EH (cell line): ENCODE results near the gene SLC12A8.
A peak's percentile ranks its signal among the peaks of the same experiment; 100 is the strongest.

ENCODE experiments used
- DNase-seq: peaks from one replicate; pipeline ENCODE4 v3.0.0-alpha.2; 2015; ENCODE audit warnings: low read depth

The SLC12A8 gene

DNA sequence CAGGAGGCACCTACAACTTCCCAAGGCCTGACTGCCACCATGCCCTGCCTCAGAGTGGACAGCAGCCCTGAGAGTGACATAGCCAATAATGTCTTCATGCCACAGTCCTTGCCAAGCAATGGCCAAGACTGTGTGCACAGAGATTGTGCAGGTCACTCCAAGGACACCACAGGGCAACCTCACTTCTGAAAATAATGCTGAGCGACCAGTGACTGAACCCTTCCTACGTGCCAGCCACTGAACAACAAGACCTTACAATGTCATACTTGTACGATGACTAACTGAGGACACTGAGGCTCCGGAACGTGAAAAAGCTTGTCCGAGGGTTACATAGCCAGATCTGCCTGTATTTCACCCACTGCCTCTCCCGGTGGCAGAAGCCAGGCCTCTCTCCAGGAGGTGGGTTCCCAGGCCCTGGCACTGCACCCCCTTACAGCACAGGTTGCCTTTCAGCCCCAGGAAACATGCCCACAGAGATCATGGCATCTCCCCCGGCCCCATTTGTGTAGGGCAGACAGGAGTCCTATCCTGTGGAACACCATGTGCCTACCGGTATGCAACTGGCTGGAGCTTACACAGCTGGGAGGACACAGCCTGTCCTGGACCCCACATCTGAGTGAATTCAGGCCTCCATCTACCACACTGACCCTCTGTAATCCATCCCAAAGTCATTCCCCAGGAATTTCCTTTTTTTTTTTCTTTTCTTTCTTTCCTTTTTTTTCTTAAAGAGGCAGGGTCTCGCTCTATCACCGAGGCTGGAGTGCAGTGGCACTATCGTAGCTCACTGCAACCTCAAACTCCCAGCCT, 72.3 kb downstream of the SLC12A8 start:
- peak; percentile 95 for DNase-seq

DNA sequence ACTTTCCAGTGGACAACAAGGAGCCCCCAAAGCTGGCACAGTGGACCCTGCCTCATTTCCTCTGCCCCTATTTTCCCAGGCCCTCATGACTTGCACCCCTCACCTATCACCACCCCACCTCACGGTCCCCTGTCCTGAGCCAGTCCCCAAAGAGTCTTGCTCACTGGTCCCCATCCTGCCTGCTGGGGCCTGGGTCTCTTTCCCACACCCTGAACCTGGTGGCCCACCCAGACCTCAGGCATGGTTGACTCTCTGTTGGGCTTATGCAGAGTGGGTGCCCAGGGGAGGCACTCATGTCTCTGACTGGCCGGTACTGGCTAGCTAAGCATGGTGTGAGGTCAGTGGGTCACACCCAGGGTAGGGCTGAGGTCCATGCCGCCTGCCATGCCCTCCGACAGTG, 73.2 kb downstream of the SLC12A8 start:
- DNase-seq, result no peak

DNA sequence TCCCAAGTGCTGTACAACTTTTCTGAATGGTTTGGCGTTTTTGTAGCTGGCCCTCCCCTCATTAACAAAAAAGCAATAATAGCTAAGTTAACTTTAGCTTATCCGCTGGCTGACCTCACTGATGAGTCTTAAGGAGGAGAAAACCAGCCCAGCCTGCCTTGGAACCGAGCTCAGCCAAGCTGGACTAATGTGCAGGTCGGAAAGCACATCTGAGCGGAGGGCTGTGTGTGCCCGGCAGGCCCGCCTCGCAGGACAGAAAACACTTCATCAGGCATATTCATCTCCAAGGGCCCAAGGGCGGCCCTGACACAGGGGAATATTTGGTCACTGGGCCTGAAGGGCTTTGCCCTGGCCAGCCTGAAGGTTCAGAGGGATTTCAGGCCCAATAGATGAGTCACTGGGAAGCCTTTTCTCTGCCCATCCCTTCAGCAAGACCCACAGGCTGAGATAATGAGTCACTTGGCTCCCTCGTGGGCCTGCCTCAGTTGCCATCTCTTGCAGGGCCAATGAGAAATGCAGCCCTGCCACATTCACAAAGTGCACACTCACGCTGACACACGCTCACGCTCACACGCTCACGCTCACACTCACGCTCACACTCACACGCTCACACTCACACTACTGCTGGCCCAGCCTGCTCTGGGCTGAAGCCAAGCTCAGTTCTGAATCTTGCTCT, 75.1 kb downstream of the SLC12A8 start:
- peak; percentile 85 for DNase-seq

DNA sequence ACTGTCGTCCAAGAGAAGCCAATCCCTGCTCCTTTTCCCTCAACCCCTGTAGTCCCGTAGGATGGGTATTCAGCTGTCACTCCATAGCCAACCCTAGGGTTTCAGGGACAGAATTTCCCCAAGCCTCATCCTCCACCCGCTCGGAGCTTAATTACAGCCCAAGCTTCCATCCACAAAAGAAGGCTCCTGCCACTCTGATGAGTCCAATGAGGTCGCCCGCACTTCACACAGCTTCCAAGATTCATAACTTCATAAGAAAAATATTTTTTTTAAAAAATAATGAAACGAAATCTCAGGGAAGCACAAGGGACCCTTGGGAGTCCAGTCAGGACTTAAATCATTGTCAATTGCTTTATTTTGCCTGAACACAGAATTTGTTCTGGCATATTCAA, 75.6 kb downstream of the SLC12A8 start:
- no peak for DNase-seq

DNA sequence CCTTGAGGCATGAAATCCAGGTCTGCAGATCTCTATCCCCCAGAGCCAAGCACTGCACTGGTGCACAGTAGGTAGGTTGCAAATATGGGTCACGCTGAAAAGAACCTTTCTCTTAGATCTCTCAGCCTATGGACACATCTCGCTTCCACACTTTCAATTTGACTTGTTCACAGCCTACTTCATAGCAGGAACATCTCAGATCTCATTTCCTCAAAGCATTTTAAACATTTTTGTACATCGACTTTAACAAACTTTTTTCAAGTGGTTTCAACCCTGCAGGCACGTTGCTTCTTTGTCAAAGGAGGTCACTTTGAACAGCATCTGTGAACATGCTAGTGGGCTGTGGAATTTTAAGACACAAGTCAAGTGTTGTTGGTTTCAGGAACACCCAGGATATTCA, 76.0 kb downstream of the SLC12A8 start:
- DNase-seq, result peak; percentile 39

DNA sequence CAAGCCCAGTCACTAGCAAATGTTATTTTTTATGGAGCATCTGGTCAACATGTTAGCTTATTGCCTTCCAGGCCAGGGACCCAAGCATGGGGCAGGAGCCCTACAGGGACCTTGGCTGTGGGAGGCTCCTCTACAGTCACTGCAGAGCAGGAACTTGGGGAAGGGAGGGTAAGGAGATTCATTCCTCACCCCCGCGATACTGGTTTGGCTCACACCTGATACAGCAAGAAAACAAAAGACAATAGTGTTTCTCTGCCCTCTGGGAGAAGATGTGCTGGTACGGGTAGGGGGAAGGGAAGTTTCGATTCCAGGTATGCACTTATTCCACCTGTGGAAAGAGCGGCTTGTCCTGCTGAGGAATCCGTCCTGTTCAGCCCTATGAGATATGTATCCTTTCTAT, 77.6 kb downstream of the SLC12A8 start:
- DNase-seq, result no peak

DNA sequence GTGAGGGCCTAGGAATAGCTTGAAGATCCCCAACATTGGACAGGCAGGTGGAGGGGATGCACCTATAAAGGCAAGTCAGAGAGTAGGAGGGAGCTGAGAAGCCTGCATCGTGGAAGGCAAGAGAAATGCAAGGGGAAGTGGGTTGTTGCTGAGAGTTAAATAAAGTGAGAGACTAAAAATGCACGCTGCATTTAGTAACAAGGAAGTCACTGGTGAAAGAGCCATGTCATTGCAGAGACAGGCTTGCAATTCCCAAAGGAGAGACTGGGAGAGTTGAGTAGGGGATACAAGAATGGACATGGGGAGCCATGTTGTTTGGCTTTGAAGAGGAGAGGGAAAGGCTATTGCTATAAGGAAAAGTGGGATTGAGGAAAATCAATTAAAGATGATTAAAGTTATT, 79.7 kb downstream of the SLC12A8 start:
- no peak for DNase-seq

DNA sequence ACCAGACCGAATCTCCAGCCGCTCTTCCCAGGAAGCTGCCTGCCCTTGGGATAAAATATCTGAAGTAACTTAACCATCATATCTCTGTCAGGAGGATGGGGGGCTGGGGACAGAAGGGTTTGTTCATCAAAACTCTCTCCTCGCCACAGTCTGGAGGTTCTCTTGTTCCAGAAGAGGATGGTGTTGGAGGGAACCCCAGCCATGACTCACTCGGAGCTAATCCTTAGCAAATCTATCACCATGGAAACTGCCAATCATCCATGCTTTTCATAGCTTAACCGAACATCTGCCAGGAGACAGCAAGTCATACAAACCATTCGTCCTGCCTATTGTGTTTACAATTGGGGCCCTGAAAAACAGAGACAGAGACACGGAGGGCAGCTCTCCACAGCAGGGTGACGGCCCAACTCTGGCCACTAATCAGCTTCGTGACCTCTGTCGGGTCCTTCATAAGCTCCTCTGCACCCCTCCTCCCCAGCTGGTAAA, 83.0 kb downstream of the SLC12A8 start:
- DNase-seq, result peak; percentile 99

DNA sequence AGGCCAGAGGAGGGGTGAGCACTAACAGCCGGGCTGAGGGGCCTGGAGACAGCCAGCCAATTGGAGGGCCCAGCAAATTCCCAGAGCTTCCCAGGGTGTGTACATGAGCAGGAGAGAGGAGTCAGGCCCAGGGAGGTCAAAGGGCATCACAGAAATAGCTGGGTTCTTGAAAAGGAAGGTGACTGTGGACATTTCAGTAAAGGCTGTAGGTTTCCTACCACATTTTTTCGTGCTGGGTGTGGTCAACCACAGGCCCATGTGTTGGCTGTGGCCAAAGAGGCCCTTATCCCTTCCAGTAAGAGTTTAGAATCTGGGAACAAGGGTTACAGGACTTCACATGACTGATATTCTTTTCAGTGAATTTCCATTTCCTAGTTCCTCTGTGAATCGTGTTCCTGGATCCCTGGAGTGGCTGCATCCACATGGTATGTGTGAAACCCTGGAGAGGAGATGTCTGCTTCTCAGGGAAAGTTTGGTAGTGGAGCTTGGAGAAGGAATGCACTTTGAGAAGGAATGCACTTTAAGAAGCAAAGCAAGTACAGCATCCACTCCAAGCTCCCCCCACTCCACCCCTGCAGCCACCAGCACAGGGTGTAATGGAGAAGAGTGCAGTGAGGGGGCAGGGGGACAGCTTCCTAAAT, 83.6 kb downstream of the SLC12A8 start:
- peak; percentile 98 for DNase-seq

DNA sequence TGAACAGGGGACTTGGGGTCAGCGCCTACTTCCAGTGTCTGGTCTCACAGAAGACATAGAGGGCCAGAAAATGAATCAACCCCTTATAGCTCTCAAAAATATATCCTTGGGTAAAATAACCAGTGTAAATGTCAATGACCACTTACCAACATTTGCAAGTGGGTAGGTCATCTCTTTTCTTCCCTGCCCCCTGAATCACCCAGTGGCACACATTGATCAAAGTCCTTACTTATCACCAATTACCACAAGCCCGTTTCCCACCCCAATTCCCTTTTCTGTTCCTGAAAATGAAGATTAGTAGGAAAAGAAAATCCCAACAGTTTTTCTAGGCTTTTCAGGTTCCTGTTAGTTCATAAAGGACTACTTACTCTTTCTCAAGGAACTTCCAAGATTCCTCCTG, 86.2 kb downstream of the SLC12A8 start:
- peak; percentile 37 for DNase-seq

DNA sequence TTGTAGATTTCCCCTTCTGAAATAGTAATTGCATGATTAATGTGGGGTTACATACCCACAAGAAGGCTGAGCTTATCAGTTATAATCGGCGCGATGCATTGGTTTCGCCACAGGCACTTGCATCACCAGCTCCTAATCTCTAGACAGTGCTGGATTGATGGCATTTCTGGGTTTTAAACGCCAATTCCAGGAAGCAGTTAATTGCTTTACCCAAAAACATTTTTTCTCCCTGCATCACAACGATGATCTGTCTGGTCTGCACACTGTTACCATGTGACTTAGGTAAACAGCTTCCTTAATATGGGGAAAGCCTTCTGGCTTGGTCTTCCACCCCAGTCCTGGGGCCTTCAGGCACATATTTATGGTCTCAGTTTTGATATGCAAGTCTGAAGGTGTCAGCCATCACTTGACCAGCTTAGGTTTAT, 86.7 kb downstream of the SLC12A8 start:
- DNase-seq, result peak; percentile 100

DNA sequence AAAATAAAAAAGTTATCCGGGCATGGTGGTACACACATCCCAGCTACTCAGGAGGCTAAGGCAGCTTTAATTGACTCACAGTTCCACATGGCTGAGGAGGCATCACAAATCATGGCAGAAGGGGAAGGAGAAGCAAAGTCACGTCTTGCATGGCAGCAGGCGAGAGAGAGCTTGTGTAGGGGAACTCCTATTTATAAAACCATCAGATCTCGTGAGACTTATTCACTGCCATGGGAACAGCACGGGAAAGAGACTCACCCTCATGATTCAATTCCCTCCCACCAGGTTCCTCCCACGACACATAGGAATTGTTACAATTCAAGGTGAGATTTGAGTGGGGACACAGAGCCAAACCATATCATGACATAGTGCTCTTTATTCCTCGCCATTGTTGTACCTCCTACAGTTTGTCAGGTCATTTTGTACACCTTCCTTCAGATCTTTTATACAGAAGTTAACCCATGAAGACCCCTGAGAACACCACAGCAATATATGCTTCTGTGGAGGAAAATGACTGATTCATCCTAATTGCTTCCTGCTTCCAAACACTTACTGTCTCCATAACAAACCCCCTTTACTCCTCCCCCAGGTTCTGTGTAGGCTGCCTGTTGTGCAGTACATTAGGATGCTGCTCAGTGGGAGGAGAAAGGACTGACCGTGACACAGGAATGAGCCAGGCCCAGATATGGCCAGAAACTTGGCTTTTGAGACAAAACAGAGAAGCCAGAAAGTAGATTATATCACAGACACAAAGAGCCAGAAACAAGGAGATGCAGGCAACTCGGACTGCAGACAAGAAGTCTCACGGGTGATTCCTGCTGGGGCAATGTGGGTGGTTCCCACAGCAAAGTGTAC, 88.9 kb downstream of the SLC12A8 start:
- peak; percentile 80 for DNase-seq

DNA sequence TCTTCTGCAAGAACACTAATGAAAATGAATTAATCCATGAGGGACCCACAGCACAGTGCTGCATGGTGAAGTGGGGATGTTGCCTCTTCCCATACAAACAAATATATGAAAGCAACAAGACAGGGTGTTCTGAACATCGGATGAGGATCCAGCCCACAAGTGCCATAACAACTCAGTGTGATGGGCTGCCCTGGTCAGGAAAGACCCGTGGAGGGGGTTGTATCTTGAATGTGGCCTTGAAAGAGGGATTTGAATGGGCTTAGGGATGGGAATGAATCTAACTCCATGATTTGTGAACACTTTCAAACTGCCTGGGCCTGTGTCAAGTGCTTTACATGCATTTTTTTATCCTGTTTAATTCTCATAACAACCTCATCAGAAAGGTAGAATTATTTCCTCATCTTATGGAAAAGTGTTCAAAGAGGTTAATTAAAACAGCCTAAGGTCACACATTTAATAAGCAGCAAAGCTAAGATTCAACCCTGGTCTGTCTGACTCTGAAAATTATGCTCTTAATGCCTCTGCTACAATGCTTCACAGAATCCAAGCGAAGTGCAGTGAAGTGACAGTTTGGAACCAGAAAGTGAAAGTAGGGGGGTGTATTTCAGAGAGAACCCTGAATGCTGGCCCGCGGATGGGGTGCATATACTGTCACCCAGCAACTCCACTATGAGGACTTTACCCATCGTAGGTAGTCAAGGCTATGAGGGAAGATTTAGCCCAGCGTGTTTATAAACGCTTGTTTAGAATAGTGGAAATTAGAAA, 91.1 kb downstream of the SLC12A8 start:
- DNase-seq, result no peak

DNA sequence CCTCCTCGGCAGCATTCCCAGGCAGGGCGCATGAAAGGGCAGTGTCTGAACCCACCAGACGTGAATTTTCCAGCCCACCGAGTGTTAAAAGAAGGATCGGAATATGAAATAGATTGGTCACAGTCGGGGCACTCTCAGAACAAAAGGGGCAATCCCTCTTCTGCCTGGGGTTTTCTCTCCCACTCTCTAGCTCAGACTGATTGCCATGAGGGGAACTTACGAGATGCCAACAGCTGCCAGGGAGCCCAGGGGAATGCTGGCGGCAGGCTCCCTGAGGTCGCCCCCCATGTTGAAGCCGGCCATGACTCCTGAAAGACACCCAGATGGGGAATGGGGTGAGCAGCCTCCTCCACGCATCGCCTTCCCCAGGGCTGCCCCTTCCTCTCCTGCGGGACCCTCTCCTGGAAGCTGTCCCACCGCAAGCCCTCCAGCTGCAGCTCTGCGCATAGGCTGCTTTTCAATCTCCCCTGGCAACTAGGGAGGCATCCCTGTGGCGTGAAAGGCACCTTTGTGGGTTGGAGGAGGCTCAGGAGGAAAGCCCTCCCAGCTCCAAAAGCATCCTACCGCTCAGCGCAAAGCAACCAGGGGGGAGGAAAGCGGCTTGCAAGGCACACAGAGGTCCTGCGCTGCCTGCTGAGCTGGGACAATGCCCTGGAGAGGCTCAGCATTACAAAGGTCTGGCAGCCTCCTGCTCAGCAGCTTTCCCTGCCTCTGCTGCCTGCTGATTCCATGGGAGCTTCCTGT, 92.0 kb downstream of the SLC12A8 start:
- DNase-seq, result no peak

DNA sequence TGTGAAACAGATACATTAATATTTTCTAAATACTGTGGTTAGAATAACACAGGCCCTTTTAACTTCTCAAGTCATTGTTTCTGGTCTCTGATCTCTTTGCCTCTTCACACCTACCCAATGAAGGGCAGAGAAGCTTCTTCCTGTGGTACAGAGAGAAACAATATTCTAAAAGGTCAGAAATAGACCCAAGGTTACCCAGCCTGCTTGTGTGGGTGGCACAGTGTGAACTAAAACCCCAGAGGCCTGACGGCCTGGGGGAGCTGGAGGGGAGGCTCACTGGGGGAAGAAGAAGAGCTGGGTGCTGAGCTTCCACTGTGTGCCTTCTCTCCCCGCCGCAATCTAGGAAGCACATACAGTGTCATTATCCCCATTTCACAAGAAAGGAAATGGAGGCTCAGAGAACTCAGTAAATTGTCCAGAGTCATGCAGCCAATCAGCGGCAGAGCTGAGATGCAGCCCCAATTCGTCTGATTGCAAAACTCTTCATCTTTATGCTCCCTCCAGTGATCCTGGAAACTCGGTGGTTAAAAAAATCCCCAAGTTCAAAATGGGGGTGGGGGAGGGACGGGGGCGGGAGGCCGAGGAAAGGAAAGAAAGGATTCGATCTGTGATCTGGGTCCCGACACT, 92.7 kb downstream of the SLC12A8 start:
- no peak for DNase-seq

DNA sequence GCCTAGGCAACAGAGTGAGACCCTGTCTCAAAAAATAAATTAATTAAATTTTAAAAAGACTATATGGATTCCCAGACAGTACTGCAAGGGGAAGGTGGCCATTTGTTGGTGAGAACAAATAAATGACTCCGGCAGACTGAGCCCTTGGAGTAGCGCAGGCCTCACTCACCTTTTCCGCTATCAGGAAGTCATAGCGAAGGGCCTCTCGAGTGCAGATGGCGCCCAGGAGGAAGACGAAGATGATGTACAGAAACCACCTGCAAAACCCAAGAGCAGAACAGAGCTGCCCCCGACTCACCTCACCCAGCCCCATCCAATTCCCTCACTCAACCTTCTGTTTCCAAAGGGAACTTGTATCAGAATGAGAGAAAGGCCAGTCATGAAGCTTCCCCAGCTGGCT, 93.9 kb downstream of the SLC12A8 start:
- DNase-seq, result no peak

DNA sequence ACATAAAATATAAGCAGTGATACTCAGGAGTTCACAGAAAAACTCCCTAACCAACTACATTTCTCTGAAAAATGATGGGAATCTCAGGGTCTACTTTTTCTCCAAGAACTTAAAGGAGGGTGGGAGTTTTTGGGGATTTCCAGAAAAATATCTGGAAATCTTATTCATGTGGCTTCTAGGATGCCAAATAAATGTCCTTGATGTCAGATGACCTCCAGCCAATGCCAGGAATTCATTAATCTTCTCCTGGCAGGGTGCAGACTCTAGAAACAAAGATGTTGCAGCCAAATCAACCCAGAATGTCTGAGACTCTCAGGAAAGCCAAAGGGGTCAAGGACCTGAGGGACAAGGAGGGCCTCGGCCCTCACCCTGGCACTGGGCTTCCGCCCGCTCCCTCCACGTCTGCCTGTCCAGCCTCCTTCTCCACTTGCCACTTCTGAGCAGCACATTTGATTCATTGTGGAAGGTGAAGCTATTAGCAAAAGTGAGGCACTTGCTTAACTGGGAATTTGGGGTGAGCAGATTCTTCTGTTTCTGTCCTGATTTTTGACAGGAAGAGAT, 94.8 kb downstream of the SLC12A8 start:
- DNase-seq, result no peak

DNA sequence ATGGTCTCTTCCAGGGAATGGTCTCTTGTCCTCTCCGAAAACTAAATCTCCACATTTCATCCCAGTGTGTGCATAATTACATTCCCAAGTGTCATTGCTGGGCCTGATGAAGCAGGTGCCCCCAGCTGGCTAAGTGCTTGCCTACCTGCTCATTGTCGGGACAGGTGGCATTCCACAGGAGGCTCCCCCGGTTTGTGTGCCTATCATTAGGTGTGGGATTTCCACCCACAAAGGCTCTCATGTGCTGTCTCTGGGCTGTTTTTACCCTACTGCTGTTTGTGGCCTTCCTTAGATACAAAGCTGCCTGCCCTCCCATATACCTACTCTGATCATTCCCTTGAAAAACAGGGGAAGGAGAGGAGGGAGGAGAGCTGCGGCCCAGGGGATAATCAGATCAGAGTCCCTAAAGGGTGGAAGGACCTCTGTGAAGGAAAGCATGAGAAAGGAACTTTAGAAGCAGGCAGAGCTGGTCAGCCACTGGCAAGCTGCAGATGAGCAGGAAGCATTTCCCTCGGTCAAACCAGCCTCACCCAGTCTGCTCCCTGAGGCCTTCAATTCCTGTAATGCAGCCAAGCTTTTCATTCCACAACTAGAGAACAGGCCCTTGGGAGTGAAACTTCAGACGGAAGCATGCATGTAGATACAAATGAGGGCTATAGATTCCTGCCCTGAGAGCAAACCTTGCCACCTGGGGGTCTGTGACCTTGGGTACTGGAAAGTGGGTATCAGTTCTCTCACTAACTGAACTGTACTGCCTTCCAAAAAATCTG, 96.1 kb downstream of the SLC12A8 start:
- peak; percentile 95 for DNase-seq

DNA sequence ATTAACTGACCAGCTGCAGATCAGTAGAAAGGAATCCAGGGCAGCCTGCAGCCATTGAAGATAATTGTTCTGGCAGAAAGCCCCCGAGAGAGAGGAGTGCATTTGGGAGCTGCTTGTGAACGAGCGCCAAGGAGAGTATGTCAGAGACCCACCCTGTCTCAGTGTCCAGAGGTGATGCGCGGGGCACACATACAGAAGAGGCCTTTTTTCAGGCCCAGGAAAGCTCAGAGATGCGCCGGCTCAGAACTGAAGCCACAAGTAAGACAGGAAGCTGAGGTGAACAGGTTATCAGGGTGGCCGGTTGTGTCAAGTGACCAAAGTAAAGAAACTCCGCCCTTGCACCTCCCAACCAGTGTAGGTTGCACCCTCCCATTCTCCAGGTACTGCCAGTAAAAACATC, 96.9 kb downstream of the SLC12A8 start:
- DNase-seq, result peak; percentile 88
